Mucosa of rectum (tissue), 2 donors: ENCODE measurements around the gene NPHP4.

ENCODE experiments used
- H3K27ac ChIP-seq, 2 donors: one replicate each; pipeline ENCODE4 v1.7.0; 2013; ENCODE audit warnings: inconsistent platforms in 2 of 2, low read depth in 2 of 2, low read length in 2 of 2
- H3K27me3 ChIP-seq, 2 donors: one replicate each; pipeline ENCODE4 v1.7.0; 2013; ENCODE audit warnings: low read length in 2 of 2; ENCODE audit not compliant: control insufficient read depth in 2 of 2, insufficient read depth in 2 of 2
- H3K36me3 ChIP-seq, 2 donors: one replicate each; pipeline ENCODE4 v1.7.0; 2013; ENCODE audit warnings: low read length in 2 of 2; ENCODE audit not compliant: control insufficient read depth in 2 of 2, insufficient read depth in 2 of 2
- H3K4me1 ChIP-seq, 2 donors: one replicate each; pipeline ENCODE4 v1.7.0; 2013; ENCODE audit warnings: low read length in 2 of 2, mild to moderate bottlenecking in 1 of 2; ENCODE audit not compliant: control insufficient read depth in 2 of 2, insufficient read depth in 2 of 2
- H3K4me3 ChIP-seq, 2 donors: one replicate each; pipeline ENCODE4 v1.7.0; 2013; ENCODE audit warnings: low read length in 2 of 2
- H3K9ac ChIP-seq, 2 donors: one replicate each; pipeline ENCODE4 v1.7.0; 2013; ENCODE audit warnings: low read length in 2 of 2, low read depth in 1 of 2, mild to moderate bottlenecking in 1 of 2
- H3K9me3 ChIP-seq, 2 donors: one replicate each; pipeline ENCODE4 v1.7.0; 2013; ENCODE audit warnings: low read length in 2 of 2; ENCODE audit not compliant: control insufficient read depth in 2 of 2
- donor health status: healthy.
- donor health status: Normal muscosa, but diverticular disease.

The NPHP4 gene

DNA sequence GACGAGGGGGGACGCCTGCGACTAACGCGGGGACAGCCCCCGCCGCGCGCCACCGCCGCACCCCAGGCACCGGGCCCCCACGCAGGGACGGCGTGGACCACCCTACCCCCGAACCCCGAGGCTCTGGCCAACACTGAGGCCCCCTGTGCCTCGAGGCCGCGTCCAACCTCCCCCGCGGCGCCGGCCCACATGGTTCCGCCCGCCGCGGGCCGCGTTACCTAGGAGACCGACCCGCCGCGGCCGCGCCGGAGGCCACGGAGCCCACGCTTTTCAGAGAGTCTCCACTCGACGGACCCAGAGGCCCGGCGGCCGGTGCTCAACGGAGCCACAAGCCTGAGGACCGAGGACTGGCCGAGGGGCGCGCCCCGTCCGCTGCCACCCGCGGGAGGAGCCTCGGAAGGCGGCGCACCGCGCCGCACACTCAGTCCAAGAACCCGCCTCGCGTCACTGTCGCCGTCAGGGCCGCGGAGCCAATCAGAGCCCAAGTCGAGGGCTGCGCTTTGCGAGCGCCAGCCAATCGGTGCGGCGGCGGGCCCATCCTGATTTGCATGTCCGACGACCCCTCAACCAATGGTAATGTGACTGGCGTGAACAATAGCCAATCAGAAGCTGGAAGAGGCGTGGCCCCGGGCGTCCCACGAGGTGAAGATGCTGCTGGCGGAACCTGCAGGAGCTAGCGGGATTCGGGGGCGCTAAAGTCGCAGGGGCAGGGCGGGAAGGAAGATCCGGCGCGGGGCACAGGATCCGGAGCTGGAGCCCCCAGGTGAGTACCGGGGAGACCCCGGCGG, at the start of gene NPHP4:
NPHP4 (minus strand) TSS at position 400 of the 788 bp plus-strand sequence. CDS start 6,136 bp downstream, outside the sequence.
- peak within 1 kb of the TSS; percentile 86 to 87 for H3K27ac ChIP-seq
- H3K9me3 ChIP-seq, result no peaks in the 10 kb centered on the region
- H3K27me3 ChIP-seq, result peaks cover 2 to 7% of the 10 kb centered on the region in 2 donors
- peak within 1 kb of the TSS; percentile 52 to 74 for H3K9ac ChIP-seq
- H3K4me1 ChIP-seq, result peaks cover 5 to 16% of the 10 kb centered on the region in 2 donors
- peak within 1 kb of the TSS; percentile 74 to 78 for H3K4me3 ChIP-seq
- H3K36me3 ChIP-seq, result no peaks in the 10 kb centered on the region

DNA sequence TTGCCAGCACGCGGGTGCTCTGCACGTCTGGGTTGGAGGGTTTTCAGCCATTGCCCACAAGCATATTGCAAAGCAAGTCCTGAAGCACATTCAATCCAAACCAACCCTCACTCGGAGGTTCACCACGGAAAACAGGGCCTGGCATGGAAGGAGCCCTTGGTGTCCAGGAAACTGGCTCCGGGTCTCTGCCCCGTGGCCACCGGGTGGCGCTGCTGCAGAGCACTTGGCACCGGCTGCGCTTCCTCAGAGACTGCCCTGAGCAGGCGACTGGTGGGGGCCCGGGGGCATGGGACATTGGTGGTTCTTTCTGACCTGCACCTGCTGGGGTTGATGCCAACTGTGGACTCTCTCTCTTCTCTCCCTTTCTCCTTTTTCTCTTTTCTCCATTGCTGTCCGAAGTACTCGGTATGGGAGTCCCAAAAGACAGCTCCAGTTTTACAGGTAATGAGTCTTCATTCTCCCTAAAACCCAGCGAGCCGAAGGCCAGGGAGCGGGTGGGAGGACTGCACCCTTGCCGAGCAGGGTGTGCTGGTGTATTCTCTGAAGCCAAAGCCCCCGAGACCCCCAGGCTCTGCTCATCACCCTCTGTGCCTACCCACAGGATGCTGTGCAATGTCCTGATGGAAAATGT, 49.3 kb upstream of the NPHP4 start:
- no peak overlapping the region for H3K27ac ChIP-seq
- peaks cover 0 to 8% of the 10 kb centered on the region in 2 donors for H3K36me3 ChIP-seq
- H3K9me3 ChIP-seq, result no peaks in the 10 kb centered on the region
- H3K4me3 ChIP-seq, result no peak overlapping the region
- H3K27me3 ChIP-seq, result no peaks in the 10 kb centered on the region
- no peak overlapping the region for H3K9ac ChIP-seq
- no peaks in the 10 kb centered on the region for H3K4me1 ChIP-seq

GRCh38 chr1:6040861-6041415, 48.7 kb upstream of the NPHP4 start:
- Histone ChIP-seq H3K27me3 (no peaks in the 10 kb centered on the region), H3K9me3 (no peaks in the 10 kb centered on the region), H3K9ac (no peak overlapping the region), H3K27ac (no peak overlapping the region), H3K4me1 (no peaks in the 10 kb centered on the region), H3K4me3 (no peak overlapping the region), H3K36me3 (peaks cover 0 to 8% of the 10 kb centered on the region in 2 donors)

DNA sequence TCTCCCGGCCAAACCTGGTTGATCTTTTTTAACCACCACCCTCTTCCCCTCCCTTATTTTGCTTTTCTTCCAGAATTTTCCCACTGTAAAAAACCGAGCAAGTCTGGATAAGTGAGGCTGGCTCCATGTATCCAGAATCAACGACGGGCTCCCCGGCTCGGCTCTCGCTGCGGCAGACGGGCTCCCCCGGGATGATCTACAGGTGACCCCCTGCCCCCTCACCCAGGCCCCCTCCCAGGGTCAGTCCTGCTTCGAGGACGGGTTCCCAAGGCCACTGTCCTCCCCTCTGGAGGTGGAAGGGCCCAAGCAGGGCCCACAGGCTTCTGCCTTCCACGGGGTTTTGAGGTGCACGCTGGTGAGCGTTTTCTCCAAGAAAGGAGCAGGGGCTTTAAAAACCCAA, 48.2 kb upstream of the NPHP4 start:
- Histone ChIP-seq H3K9ac (no peak overlapping the region), H3K36me3 (peaks cover 0 to 8% of the 10 kb centered on the region in 2 donors), H3K4me1 (no peaks in the 10 kb centered on the region), H3K27ac (no peak overlapping the region), H3K9me3 (no peaks in the 10 kb centered on the region), H3K27me3 (no peaks in the 10 kb centered on the region), H3K4me3 (no peak overlapping the region)

DNA sequence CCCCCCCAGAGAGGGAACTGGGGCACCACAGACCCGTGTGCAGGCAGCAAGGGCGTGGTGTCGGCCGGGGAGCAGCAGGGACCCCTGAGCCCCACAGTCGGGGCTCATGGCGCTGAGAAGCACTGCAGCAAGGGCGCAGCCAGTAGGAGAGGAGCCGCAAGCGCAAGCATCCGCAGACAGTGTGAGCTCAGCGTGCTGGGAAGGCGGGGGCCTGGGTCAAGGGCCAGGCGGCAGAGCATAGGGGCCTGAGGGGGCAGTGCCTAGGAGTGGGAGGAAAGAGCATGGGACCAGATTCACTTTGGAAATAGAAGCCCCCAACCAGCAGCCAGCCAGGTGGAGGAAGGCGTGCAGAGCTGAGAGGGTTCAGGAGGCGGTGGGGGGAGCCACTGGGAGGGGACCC, 46.8 kb upstream of the NPHP4 start:
- Histone ChIP-seq H3K4me1 (no peaks in the 10 kb centered on the region), H3K27me3 (no peaks in the 10 kb centered on the region), H3K36me3 (peaks cover 0 to 8% of the 10 kb centered on the region in 2 donors), H3K27ac (no peak overlapping the region), H3K9ac (no peak overlapping the region), H3K9me3 (no peaks in the 10 kb centered on the region), H3K4me3 (no peak overlapping the region)

DNA sequence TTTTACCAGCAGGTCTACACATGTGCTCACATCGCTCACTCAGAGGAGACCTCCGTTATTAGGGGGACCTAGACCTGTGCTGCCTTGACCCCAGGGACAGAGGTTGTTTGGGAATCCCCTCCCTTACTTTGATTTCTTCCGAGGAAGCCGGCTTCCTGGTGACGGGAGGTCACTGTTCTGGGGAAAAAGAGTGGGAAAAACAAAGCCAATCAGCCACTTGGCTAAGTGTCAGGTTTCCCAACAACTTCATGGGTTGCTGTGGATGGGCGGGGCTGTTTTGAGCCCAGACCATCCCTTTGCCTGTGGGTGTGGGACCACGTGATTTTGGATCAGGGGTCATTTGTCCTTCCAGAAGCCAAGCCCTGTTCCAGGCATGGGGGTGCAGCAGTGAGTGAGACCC, 46.4 kb upstream of the NPHP4 start:
- Histone ChIP-seq H3K9me3 (no peaks in the 10 kb centered on the region), H3K4me3 (no peak overlapping the region), H3K4me1 (no peaks in the 10 kb centered on the region), H3K27ac (no peak overlapping the region), H3K9ac (no peak overlapping the region), H3K27me3 (no peaks in the 10 kb centered on the region), H3K36me3 (peaks cover 0 to 8% of the 10 kb centered on the region in 2 donors)

- Histone ChIP-seq H3K27me3 (peaks cover 0 to 1% of the 10 kb centered on the region in 2 donors), H3K36me3 (peaks cover 0 to 8% of the 10 kb centered on the region in 2 donors), H3K4me3 (no peak overlapping the region), H3K27ac (no peak overlapping the region), H3K9ac (no peak overlapping the region), H3K9me3 (no peaks in the 10 kb centered on the region), H3K4me1 (no peaks in the 10 kb centered on the region)
Measured at GRCh38 chr1:6037338-6037762, 45.1 kb upstream of the NPHP4 start.

- no peak overlapping the region for H3K4me3 ChIP-seq
- no peak overlapping the region for H3K27ac ChIP-seq
- H3K4me1 ChIP-seq, result no peaks in the 10 kb centered on the region
- H3K9me3 ChIP-seq, result no peaks in the 10 kb centered on the region
- H3K36me3 ChIP-seq, result peaks cover 0 to 4% of the 10 kb centered on the region in 2 donors
- no peak overlapping the region for H3K9ac ChIP-seq
- H3K27me3 ChIP-seq, result peaks cover 0 to 1% of the 10 kb centered on the region in 2 donors
Measured at GRCh38 chr1:6035719-6036118, 43.5 kb upstream of the NPHP4 start.

DNA sequence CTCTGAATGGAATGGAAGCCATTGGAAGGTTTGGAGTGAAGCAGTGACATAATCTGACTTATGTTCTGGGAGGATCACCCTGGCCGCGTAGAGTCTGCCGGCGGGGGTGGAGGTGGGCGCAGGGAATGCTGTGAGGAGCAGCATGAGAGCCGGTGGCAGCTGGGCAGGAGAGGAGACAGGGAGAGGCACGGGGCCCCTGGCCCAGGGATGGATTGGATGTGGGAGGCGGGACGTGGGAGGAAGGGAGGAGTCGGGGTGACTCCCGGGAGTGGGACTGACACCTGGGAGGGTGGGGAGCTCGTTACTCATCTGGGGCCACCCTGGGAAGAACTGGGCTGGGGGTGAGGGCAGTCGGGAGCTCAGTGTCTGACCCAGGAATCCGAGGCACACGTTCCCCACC, 43.1 kb upstream of the NPHP4 start:
- Histone ChIP-seq H3K27ac (no peak overlapping the region), H3K9me3 (no peaks in the 10 kb centered on the region), H3K36me3 (peaks cover 0 to 4% of the 10 kb centered on the region in 2 donors), H3K4me3 (no peak overlapping the region), H3K4me1 (no peaks in the 10 kb centered on the region), H3K9ac (no peak overlapping the region), H3K27me3 (peaks cover 0 to 1% of the 10 kb centered on the region in 2 donors)

DNA sequence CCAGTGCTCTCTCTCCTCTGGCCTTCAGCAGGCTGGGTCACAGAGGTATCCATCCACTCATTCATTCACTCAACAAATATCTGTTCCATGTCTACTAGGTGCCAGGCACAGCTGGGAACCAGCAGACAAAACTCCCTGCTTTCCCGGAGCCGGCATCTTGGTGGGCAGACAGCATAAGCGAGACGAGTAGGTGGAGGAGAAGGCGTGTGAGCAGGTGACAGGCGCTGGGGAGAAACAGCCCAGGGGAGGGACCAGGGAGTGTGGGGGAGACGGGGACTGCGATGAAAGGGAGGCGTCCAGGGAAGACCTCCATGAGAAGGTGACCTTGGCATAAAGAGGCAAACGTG, 42.5 kb upstream of the NPHP4 start:
- Histone ChIP-seq H3K9ac (no peak overlapping the region), H3K4me3 (no peak overlapping the region), H3K27ac (no peak overlapping the region)

More for the DNA sequence above, 42.5 kb upstream of the NPHP4 start:
- no peaks in the 10 kb centered on the region for H3K4me1 ChIP-seq
- no peaks in the 10 kb centered on the region for H3K36me3 ChIP-seq
- H3K27me3 ChIP-seq, result peaks cover 0 to 1% of the 10 kb centered on the region in 2 donors
- no peaks in the 10 kb centered on the region for H3K9me3 ChIP-seq
